GM21825 (cell line): ENCODE results near the gene DPP10.
"Not testable (repeated sequence)": the region's sequence is repeated elsewhere in the genome, so short reads cannot be mapped to it uniquely, and the experiment has no call there.

Experiments
- ATAC-seq: cut with Tn5 transposase; IDR thresholded peaks from one replicate; pipeline ENCODE4 v1.9.1; 2021; ENCODE audit warnings: mild to moderate bottlenecking, moderate library complexity; ENCODE audit not compliant: unreplicated experiment

The DPP10 gene

GRCh38 chr2:115389024-115389423, 946.6 kb downstream of the DPP10 start:
- ATAC-seq: no peak

GRCh38 chr2:115389898-115390565, 947.6 kb downstream of the DPP10 start:
- ATAC-seq: no peak

GRCh38 chr2:115396579-115396978, 954.1 kb downstream of the DPP10 start:
- ATAC-seq: no peak

- no peak for ATAC-seq
These were observed 958.5 kb downstream of the DPP10 start for GRCh38 chr2:115400940-115401339.

GRCh38 chr2:115412501-115412900, 970.1 kb downstream of the DPP10 start:
- no peak for ATAC-seq

GRCh38 chr2:115413791-115414190, 971.4 kb downstream of the DPP10 start:
- no peak for ATAC-seq

- ATAC-seq: no peak
These were observed 972.0 kb downstream of the DPP10 start for GRCh38 chr2:115414466-115414865.

- no peak for ATAC-seq
These were observed 979.7 kb downstream of the DPP10 start for GRCh38 chr2:115422004-115422634.

GRCh38 chr2:115427436-115427835, 985.0 kb downstream of the DPP10 start:
- no peak for ATAC-seq

- ATAC-seq: not testable (repeated sequence)
These were observed 998.3 kb downstream of the DPP10 start for GRCh38 chr2:115440746-115441145.

GRCh38 chr2:115443539-115444185, 1001.2 kb downstream of the DPP10 start:
- no peak for ATAC-seq

GRCh38 chr2:115460008-115460407, 1017.6 kb downstream of the DPP10 start:
- no peak for ATAC-seq

GRCh38 chr2:115480741-115481140, 1038.3 kb downstream of the DPP10 start:
- ATAC-seq: no peak

GRCh38 chr2:115481842-115482241, 1039.4 kb downstream of the DPP10 start:
- ATAC-seq: no peak

- ATAC-seq: no peak
These were observed 1041.2 kb downstream of the DPP10 start for GRCh38 chr2:115483666-115484065.

- no peak for ATAC-seq
These were observed 1042.0 kb downstream of the DPP10 start for GRCh38 chr2:115484486-115484885.

- ATAC-seq: no peak
These were observed 1042.5 kb downstream of the DPP10 start for GRCh38 chr2:115484983-115485382.

GRCh38 chr2:115491186-115491793, 1048.8 kb downstream of the DPP10 start:
- ATAC-seq: no peak

GRCh38 chr2:115505331-115505730, 1062.9 kb downstream of the DPP10 start:
- ATAC-seq: no peak

GRCh38 chr2:115520727-115521126, 1078.3 kb downstream of the DPP10 start:
- no peak for ATAC-seq

GRCh38 chr2:115524452-115524851, 1082.0 kb downstream of the DPP10 start:
- ATAC-seq: no peak

GRCh38 chr2:115529627-115530026, 1087.2 kb downstream of the DPP10 start:
- ATAC-seq: no peak
